Omental fat pad (tissue), 4 donors: Measurements from ENCODE around the gene F2RL2. TPM values are rescaled to one million over a fixed set of nuclear protein-coding genes. Genes with fewer than 3 reads are reported as not detected.

Experiments used
- ATAC-seq: fragments of 150-250 bp; one replicate; pipeline ENCODE4 v1.9.1; 2016; ENCODE audit warnings: mild to moderate bottlenecking, moderate library complexity; ENCODE audit not compliant: low FRiP score
- DNase-seq: peaks from one replicate; pipeline ENCODE4 v3.0.0-alpha.2; 2019; ENCODE audit warnings: low spot score
- total RNA-seq, 4 donors: library from RNA; depleted of rRNA; stranded (reverse); fragments of >200 nt; gene quantifications; one replicate each; pipeline ENCODE4 v1.1.0, GENCODE V29; 2016
- TF ChIP-seq, protein P1 (sequence below), 3 donors: fragments of 450-650 bp; IDR thresholded peaks; one replicate each; pipeline ENCODE4 v1.5.1; 2016 to 2017; ENCODE audit warnings: antibody characterized with exemption in 3 of 3, mild to moderate bottlenecking in 3 of 3, moderate library complexity in 2 of 3

F2RL2 gene
- total RNA-seq, 4 donors from 2014 or later: 0.28 to 0.63 TPM; not detected in 2

DNA sequence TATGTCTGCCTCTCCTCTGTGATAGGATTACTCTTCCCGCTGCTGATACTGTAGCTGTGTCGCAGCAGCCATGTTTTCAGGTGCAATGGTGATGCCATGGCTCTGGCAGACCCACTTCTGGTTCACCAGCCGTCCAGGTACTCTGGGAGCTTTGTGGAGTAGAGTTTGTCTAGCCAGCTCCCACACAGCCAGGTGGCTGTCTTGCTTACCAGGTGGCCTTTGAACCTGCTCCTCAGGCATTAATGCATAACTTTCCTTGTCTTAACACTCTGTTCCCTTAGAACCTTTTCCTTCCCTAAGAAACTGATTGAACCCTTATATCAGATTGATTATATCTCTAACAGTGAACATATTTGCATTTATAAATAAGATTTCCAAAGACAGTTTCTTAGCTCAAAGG lies 42.2 kb downstream of the F2RL2 start:
- ATAC-seq (no peak), DNase-seq (no peak)
- TF ChIP-seq, protein P1, sequence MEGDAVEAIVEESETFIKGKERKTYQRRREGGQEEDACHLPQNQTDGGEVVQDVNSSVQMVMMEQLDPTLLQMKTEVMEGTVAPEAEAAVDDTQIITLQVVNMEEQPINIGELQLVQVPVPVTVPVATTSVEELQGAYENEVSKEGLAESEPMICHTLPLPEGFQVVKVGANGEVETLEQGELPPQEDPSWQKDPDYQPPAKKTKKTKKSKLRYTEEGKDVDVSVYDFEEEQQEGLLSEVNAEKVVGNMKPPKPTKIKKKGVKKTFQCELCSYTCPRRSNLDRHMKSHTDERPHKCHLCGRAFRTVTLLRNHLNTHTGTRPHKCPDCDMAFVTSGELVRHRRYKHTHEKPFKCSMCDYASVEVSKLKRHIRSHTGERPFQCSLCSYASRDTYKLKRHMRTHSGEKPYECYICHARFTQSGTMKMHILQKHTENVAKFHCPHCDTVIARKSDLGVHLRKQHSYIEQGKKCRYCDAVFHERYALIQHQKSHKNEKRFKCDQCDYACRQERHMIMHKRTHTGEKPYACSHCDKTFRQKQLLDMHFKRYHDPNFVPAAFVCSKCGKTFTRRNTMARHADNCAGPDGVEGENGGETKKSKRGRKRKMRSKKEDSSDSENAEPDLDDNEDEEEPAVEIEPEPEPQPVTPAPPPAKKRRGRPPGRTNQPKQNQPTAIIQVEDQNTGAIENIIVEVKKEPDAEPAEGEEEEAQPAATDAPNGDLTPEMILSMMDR (IDR thresholded peaks at IDR 0.05): no peak

DNA sequence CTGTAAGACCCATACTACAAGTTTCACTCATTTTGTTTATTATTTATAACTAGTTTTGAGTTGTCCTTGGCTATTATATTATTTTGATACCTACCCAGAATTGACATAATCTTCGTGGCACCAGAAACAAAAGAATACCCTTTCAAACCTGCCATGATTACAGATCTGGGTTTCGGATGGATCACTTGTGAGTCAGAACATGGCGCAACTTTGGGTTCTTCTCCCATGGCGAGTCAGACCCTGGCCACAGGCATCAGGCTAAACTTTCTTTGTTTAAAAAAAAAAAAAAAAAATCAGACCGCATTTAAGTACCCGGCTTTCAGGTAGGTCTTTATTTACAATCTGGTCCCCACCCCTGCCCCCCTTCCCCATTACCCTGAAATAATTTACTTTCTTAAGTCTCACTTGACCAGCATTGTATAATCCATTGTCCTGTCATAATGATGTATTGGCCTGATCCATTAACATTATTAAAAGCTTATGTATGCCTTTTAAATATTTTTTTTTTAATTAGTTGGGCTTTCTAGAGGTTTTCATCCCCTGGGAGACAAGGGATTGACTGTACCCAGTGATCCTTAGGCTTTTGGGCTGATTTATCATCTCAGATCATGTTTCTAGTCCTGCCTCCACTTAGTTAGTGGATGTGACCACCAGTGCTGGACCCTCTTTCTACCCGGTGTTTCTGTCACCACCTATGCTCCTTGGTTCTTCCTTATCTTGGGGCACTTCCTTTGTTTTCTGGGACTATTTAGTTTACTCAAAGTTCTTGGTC lies 43.9 kb downstream of the F2RL2 start:
- TF ChIP-seq, protein P1 (IDR thresholded peaks at IDR 0.05): no peak
- ATAC-seq: no peak
- DNase-seq: no peak

DNA sequence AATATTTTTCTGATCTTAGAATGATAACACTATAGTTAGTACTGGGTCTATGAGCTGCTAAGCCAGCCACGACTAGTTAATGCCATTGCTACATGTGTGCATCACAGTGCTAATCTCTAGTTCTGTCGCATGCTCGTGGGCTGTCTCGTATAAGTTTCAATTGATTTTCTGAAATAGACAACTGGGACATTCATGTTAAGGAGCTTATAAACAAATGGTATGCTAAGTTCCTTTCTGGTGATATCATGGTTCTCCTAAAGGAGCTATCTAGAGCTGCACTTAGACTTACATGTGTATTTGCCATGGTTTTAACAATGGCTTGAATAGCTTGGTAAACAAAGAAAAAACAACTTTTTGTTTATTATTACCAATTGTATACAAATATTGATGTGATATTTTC lies 46.2 kb downstream of the F2RL2 start:
- no peak for DNase-seq
- no peak for ATAC-seq
- TF ChIP-seq, protein P1 (IDR thresholded peaks at IDR 0.05): no peak

DNA sequence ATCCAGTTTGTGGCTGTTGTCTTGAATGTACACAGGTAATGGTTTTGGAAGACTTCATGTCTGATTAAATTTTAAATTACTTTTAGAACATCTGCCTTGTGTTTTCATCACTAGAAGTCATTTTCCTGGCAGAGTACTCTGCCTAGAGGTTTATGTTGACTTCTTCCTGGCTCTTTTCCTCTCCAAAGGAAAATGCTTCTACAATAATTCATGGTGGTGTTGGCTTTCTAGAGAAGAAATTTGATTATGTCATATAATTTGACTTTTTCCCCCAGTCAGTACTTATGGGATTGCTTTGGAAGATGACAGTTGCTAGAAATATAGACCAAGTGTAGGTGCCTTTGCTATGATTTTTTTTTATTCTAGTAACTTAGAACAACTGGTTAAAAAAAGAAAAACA lies 46.8 kb downstream of the F2RL2 start:
- TF ChIP-seq, protein P1 (IDR thresholded peaks at IDR 0.05): no peak
- ATAC-seq: no peak
- DNase-seq: no peak

DNA sequence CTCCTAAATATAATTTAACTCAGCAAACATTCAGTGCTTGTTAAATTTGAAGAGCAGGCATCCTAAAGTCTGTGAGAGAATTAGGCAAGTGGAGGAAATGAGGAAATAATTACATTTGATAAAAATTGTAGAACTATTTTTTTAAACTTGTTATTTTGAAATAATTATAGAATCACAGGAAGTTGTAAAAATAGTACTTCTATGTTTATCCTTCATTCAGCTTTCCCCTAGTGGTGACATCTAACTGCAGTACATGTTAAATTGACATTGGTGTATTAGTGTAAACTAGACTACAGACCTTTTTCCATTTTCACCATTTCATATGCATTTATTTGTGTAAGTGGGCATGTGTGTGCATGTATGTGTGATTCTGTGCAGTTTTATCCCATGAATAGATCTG lies 51.6 kb downstream of the F2RL2 start:
- DNase-seq: no peak
- no peak for ATAC-seq
- TF ChIP-seq, protein P1 (IDR thresholded peaks at IDR 0.05): no peak

DNA sequence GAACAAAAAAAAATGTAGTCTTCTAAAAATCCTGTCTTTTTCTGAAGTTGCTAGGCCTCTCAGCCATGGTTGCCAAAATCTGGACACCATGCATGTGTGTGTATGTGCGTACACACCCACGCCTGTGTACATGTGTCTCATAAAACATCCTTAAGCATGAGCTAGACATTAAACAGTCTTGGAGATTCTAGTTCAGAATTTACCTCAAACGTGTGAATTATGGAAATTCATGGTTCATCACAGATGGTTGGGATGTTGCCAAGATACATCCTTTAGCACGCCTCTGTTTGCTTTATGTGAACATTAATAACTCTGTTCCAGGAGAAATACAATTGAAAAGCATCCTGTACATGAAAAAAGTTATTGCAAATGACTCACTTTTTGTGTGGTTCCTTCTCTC lies 53.0 kb downstream of the F2RL2 start:
- ATAC-seq (no peak), DNase-seq (no peak)
- TF ChIP-seq, protein P1 (IDR thresholded peaks at IDR 0.05): no peak

Other genes with a start within 250 kb of the F2RL2 start
- gene IQGAP2, start 220.1 kb downstream of the F2RL2 start, total RNA-seq: 10 to 100 TPM; 22.6 to 63.9 (median 28.3) TPM
- 10 to 100 TPM in 2 of 4 donors, 1 to 10 TPM in 2; 5.8 to 11.3 (median 9.5) TPM for gene F2R, start 92.7 kb upstream of the F2RL2 start, total RNA-seq
- 1 to 10 TPM; 1.6 to 7.7 (median 3.3) TPM for gene F2RL1, start 195.6 kb upstream of the F2RL2 start, total RNA-seq
- gene S100Z, start 226.6 kb upstream of the F2RL2 start, total RNA-seq: 1 to 10 TPM in 1 of 4 donors, under 1 TPM in 2, not detected in 1; 0.36 to 1.7 (median 0.37) TPM